Neural cell (in vitro differentiated cells): ENCODE data around the gene BCL11B. TPM values are rescaled to one million over a fixed set of nuclear protein-coding genes. Genes with fewer than 3 reads are reported as not detected.

Source experiments
- H2AFZ ChIP-seq: fragments of 200-600, 300-800 bp; sonication (generic), shearing (Covaris generic); 2 replicates; pipeline ENCODE4 v1.6.0; 2014; ENCODE audit warnings: low read depth, mild to moderate bottlenecking, antibody characterized with exemption, low read length, moderate library complexity
- H3F3A ChIP-seq: fragments of 200-600 bp; shearing (Covaris generic); 2 replicates; pipeline ENCODE4 v1.6.1; 2016; ENCODE audit warnings: mild to moderate bottlenecking, moderate library complexity, mixed read lengths, antibody characterized with exemption, low read length; ENCODE audit not compliant: insufficient read depth, poor library complexity, severe bottlenecking
- H3K27ac ChIP-seq: fragments of 200-600, 300-800 bp; sonication (generic), shearing (Covaris generic); 2 replicates; pipeline ENCODE4 v1.5.1; 2014; ENCODE audit warnings: mild to moderate bottlenecking, low read length, moderate library complexity
- H3K27me3 ChIP-seq: fragments of 300-800, 200-600 bp; sonication (generic), shearing (Covaris generic); 2 replicates; pipeline ENCODE4 v1.6.0; 2014; ENCODE audit warnings: mild to moderate bottlenecking, low read depth, low read length, moderate library complexity; ENCODE audit not compliant: insufficient read depth
- H3K36me3 ChIP-seq: fragments of 300-800, 200-600 bp; sonication (generic), shearing (Covaris generic); 2 replicates; pipeline ENCODE4 v1.5.1; 2014; ENCODE audit warnings: mild to moderate bottlenecking, antibody characterized with exemption, low read length, moderate library complexity; ENCODE audit not compliant: insufficient read depth
- H3K4me2 ChIP-seq: fragments of 300-800, 200-600 bp; sonication (generic), shearing (Covaris generic); 2 replicates; pipeline ENCODE4 v1.6.0; 2014; ENCODE audit warnings: mild to moderate bottlenecking, low read length
- H3K4me3 ChIP-seq: fragments of 300-800, 200-600 bp; sonication (generic), shearing (Covaris generic); 2 replicates; pipeline ENCODE4 v1.5.1; 2014; ENCODE audit warnings: mild to moderate bottlenecking, low read length, moderate library complexity
- H3K79me2 ChIP-seq: fragments of 200-600 bp; shearing (Covaris generic); replicated peaks from 2 replicates; pipeline ENCODE4 v1.6.0; 2014; ENCODE audit warnings: mild to moderate bottlenecking, low read length, moderate library complexity; ENCODE audit not compliant: insufficient read depth
- H3K9ac ChIP-seq: fragments of 300-800, 200-600 bp; sonication (generic), shearing (Covaris generic); 2 replicates; pipeline ENCODE4 v1.6.1; 2016; ENCODE audit warnings: mild to moderate bottlenecking, low read length, mixed read lengths
- H3K9me2 ChIP-seq: fragments of 200-600 bp; shearing (Covaris generic); 2 replicates; pipeline ENCODE4 v1.6.1; 2016; ENCODE audit warnings: mild to moderate bottlenecking, low read length, mixed read lengths; ENCODE audit not compliant: insufficient read depth
- H3K9me3 ChIP-seq: fragments of 200-600, 300-800 bp; sonication (generic), shearing (Covaris generic); 2 replicates; pipeline ENCODE4 v1.6.1; 2016; ENCODE audit warnings: mild to moderate bottlenecking, mixed run types, low read length, moderate library complexity, mixed read lengths
- H4K20me1 ChIP-seq: fragments of 200-600 bp; shearing (Covaris generic); 2 replicates; pipeline ENCODE4 v1.6.1; 2016; ENCODE audit warnings: mild to moderate bottlenecking, mixed run types; ENCODE audit not compliant: insufficient read depth
- CTCF ChIP-seq: fragments of 450-650 bp; IDR thresholded peaks from 2 replicates; pipeline ENCODE4 v1.5.1; 2014; ENCODE audit warnings: antibody characterized with exemption, mild to moderate bottlenecking, moderate library complexity; ENCODE audit not compliant: poor library complexity, severe bottlenecking
- EP300 ChIP-seq: fragments of 450-650 bp; conservative IDR thresholded peaks from 2 replicates; pipeline ENCODE4 v1.6.1; 2014; ENCODE audit warnings: antibody characterized with exemption, mild to moderate bottlenecking, moderate library complexity; ENCODE audit not compliant: poor library complexity, severe bottlenecking
- EZH2 ChIP-seq: fragments of 200-600, 300-800 bp; shearing (Covaris generic), sonication (generic); IDR thresholded peaks from 2 replicates; pipeline ENCODE4 v1.6.1; 2014; ENCODE audit warnings: antibody characterized with exemption, low read length, borderline replicate concordance, mild to moderate bottlenecking; ENCODE audit not compliant: insufficient read depth, poor library complexity, severe bottlenecking
- MXI1 ChIP-seq: fragments of 450-650 bp; conservative IDR thresholded peaks from 2 replicates; pipeline ENCODE4 v1.6.1; 2014; ENCODE audit warnings: antibody characterized with exemption, mild to moderate bottlenecking; ENCODE audit not compliant: poor library complexity, severe bottlenecking
- POLR2AphosphoS5 ChIP-seq: IDR thresholded peaks from 2 replicates; pipeline ENCODE4 v1.6.1; 2012
- RAD21 ChIP-seq: fragments of 450-650 bp; conservative IDR thresholded peaks from 2 replicates; pipeline ENCODE4 v1.6.1; 2014; ENCODE audit warnings: antibody characterized with exemption, mild to moderate bottlenecking, moderate library complexity
- REST ChIP-seq: IDR thresholded peaks from 2 replicates; pipeline ENCODE4 v1.6.1; 2012; ENCODE audit warnings: borderline replicate concordance
- SMC3 ChIP-seq: fragments of 450-650 bp; conservative IDR thresholded peaks from 2 replicates; pipeline ENCODE4 v1.6.1; 2014; ENCODE audit warnings: antibody characterized with exemption, mild to moderate bottlenecking, moderate library complexity; ENCODE audit not compliant: poor library complexity
- TAF1 ChIP-seq: IDR thresholded peaks from 2 replicates; pipeline ENCODE4 v1.6.1; 2012; ENCODE audit warnings: low read depth
- polyA plus RNA-seq: library from polyadenylated mRNA; depleted of rRNA; stranded (reverse); fragments of >200 nt; gene quantifications from 2 replicates; pipeline ENCODE4 v1.2.3, GENCODE V29; 2014

The BCL11B gene
- polyA plus RNA-seq, 1 donor from 2014 or later = 104 TPM

GRCh38 chr14:99168330-99168729 is 103.7 kb downstream of the BCL11B start:
- Histone ChIP-seq H4K20me1 (peaks cover 2% of the 10 kb centered on the region), H3K79me2 (peaks cover 41% of the 10 kb centered on the region), H3K36me3 (peaks cover 12% of the 10 kb centered on the region), H3K9me3 (no peaks in the 10 kb centered on the region), H3K4me3 (no peak overlapping the region), H2AFZ (no peak overlapping the region), H3K27me3 (no peaks in the 10 kb centered on the region), H3K27ac (no peak overlapping the region), H3K4me2 (no peak overlapping the region), H3F3A (no peaks in the 10 kb centered on the region), H3K9ac (no peak overlapping the region), H3K9me2 (no peaks in the 10 kb centered on the region)
- peak; percentile 29 for TF ChIP-seq POLR2AphosphoS5
- TF ChIP-seq REST = no peak
- no peak for TF ChIP-seq CTCF

GRCh38 chr14:99166506-99166905 is 105.5 kb downstream of the BCL11B start:
- Histone ChIP-seq H3F3A (no peaks in the 10 kb centered on the region), H4K20me1 (no peaks in the 10 kb centered on the region), H3K4me2 (no peak overlapping the region), H3K36me3 (peaks cover 8% of the 10 kb centered on the region), H3K27me3 (no peaks in the 10 kb centered on the region), H3K27ac (no peak overlapping the region), H3K9ac (no peak overlapping the region), H3K9me2 (no peaks in the 10 kb centered on the region), H2AFZ (no peak overlapping the region), H3K79me2 (peaks cover 23% of the 10 kb centered on the region), H3K4me3 (no peak overlapping the region), H3K9me3 (no peaks in the 10 kb centered on the region)
- TF ChIP-seq EP300 (no peak), POLR2AphosphoS5 (peak; percentile 55)

GRCh38 chr14:99164712-99165111 is 107.3 kb downstream of the BCL11B start:
- Histone ChIP-seq H3K36me3 (peaks cover under 1% of the 10 kb centered on the region), H3K4me2 (no peak overlapping the region), H3K79me2 (peaks cover 10% of the 10 kb centered on the region), H2AFZ (no peak overlapping the region), H3K27ac (no peak overlapping the region), H3K27me3 (no peaks in the 10 kb centered on the region), H3K9ac (no peak overlapping the region), H4K20me1 (no peaks in the 10 kb centered on the region), H3K9me3 (no peaks in the 10 kb centered on the region), H3K4me3 (no peak overlapping the region), H3K9me2 (no peaks in the 10 kb centered on the region), H3F3A (no peaks in the 10 kb centered on the region)
- TF ChIP-seq POLR2AphosphoS5 (no peak), REST (no peak), EZH2 (no peak), CTCF (no peak), MXI1 (no peak), EP300 (no peak), TAF1 (no peak), RAD21 (no peak), SMC3 (no peak)
